Measurements from ENCODE around the gene TMC4. TPM values are rescaled to one million over a fixed set of nuclear protein-coding genes. Genes with fewer than 3 reads are reported as not detected.

TMC4 gene
- total RNA-seq, 1 donor from 2014 or later = 1.0 TPM

- Histone ChIP-seq H3K9me3 (ENCODE audit: control insufficient read depth in 3 of 3, low read length in 3 of 3) (no peaks in the 10 kb centered on the region), H3K4me1 (ENCODE audit: control insufficient read depth in 3 of 3, insufficient read depth in 3 of 3, low read length in 3 of 3) (peaks cover 16 to 24% (median 18%) of the 10 kb centered on the region in 3 donors), H3K4me3 (ENCODE audit: low read length in 3 of 3) (peak overlapping the region; percentile 88 to 95 (median 93)), H3K36me3 (ENCODE audit: control insufficient read depth in 3 of 3, insufficient read depth in 3 of 3, low read length in 3 of 3) (peaks cover 10 to 21% (median 13%) of the 10 kb centered on the region in 3 donors), H3K9ac (ENCODE audit: low read depth in 1 of 3, low read length in 3 of 3) (peak overlapping the region; percentile 93 to 97 (median 97)), H3K27me3 (ENCODE audit: control insufficient read depth in 3 of 3, insufficient read depth in 3 of 3, low read length in 3 of 3) (no peaks in the 10 kb centered on the region), H3K27ac (ENCODE audit: low read depth, low read length) (peak overlapping the region; percentile 100)
Measured at GRCh38 chr19:54191811-54192453, 19.0 kb upstream of the TMC4 start.

- peak within 1 kb of the TSS; percentile 93 to 97 (median 97) for H3K9ac ChIP-seq (ENCODE audit: low read depth in 1 of 3, low read length in 3 of 3)
- H3K27me3 ChIP-seq (ENCODE audit: control insufficient read depth in 3 of 3, insufficient read depth in 3 of 3, low read length in 3 of 3) = no peaks in the 10 kb centered on the region
- H3K4me3 ChIP-seq (ENCODE audit: low read length in 3 of 3) = peak within 1 kb of the TSS; percentile 88 to 95 (median 93)
- peak within 1 kb of the TSS; percentile 100 for H3K27ac ChIP-seq (ENCODE audit: low read depth, low read length)
- peaks cover 16 to 24% (median 18%) of the 10 kb centered on the region in 3 donors for H3K4me1 ChIP-seq (ENCODE audit: control insufficient read depth in 3 of 3, insufficient read depth in 3 of 3, low read length in 3 of 3)
- H3K36me3 ChIP-seq (ENCODE audit: control insufficient read depth in 3 of 3, insufficient read depth in 3 of 3, low read length in 3 of 3) = peaks cover 10 to 22% (median 13%) of the 10 kb centered on the region in 3 donors
- H3K9me3 ChIP-seq (ENCODE audit: control insufficient read depth in 3 of 3, low read length in 3 of 3) = no peaks in the 10 kb centered on the region
Measured at GRCh38 chr19:54191011-54191810, 18.3 kb upstream of the TMC4 start, which contains the start of gene TSEN34. TSEN34 (plus strand) TSS chr19:54191308; CDS start chr19:54191365, 57 bp downstream.

DNA sequence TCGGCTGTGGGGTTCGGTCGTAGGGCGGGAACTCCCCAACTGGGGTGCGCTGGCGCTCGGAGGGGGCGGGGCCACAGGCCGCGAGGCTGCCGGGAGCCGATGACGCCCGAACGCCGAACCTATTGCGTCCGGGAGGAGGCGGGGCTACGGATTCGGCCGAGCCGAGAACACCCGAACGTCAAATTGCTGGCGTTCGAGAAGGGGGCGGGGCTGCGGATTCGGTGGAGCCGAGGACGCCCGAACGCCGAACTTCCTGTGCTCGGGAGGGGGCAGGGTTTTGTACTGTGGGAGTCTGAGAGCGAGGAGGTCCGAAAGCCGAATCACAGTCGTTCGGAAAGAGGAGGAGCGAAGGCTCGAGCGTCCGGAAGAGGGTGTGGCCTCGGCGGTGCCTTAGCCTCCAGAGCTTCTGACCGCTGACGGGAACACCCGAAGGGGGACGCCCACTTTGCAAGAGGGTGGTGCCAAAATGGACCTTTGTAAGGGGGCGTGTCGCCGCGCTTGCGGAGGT, 17.6 kb upstream of the TMC4 start:
- H3K4me3 ChIP-seq (ENCODE audit: low read length in 3 of 3) = peak overlapping the region; percentile 88 to 95 (median 93)
- H3K36me3 ChIP-seq (ENCODE audit: control insufficient read depth in 3 of 3, insufficient read depth in 3 of 3, low read length in 3 of 3) = peaks cover 10 to 22% (median 13%) of the 10 kb centered on the region in 3 donors
- H3K9me3 ChIP-seq (ENCODE audit: control insufficient read depth in 3 of 3, low read length in 3 of 3) = no peaks in the 10 kb centered on the region
- H3K9ac ChIP-seq (ENCODE audit: low read depth in 1 of 3, low read length in 3 of 3) = peak overlapping the region; percentile 93 to 97 (median 97)
- H3K27me3 ChIP-seq (ENCODE audit: control insufficient read depth in 3 of 3, insufficient read depth in 3 of 3, low read length in 3 of 3) = no peaks in the 10 kb centered on the region
- peaks cover 16 to 24% (median 18%) of the 10 kb centered on the region in 3 donors for H3K4me1 ChIP-seq (ENCODE audit: control insufficient read depth in 3 of 3, insufficient read depth in 3 of 3, low read length in 3 of 3)
- peak overlapping the region; percentile 100 for H3K27ac ChIP-seq (ENCODE audit: low read depth, low read length)

DNA sequence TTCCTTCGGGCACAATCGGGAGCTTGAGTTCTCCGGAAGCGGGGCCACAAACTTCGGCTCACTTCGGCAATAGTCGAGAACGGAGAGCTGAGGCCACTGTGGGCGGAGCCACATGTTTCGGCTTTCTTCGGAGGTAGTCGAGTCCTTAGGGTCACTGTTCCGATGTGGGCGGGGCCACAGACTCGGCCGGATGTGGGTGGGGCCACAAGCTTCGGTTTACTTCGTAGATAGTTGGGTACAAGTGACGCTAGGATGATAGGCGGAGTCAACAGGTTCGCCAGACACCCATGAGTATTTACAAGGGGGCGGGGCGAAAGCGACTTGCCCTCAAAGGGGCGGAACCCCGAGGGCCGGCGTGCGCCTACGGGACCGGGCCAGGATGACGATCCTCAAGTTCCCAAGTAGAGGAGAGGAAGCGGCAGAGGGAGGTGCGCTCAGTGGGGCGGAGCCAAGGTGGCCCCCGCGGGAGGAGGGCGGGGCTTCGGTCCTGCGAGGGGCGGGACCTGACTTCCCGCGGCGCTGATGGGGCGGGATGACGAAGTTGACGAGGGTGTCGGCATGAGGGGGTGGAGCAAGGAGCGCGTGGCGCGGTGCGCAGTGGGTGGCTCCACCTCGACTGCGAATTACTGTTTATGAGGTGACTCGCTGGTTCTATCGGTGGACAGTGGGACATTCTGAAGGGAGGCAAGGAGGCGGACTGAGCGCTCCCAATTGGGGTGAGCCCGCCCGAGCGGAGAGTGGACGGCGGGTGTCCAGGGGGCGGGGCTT, 17.0 kb upstream of the TMC4 start:
- Histone ChIP-seq H3K27ac (ENCODE audit: low read depth, low read length) (peak overlapping the region; percentile 100), H3K4me1 (ENCODE audit: control insufficient read depth in 3 of 3, insufficient read depth in 3 of 3, low read length in 3 of 3) (peaks cover 16 to 24% (median 18%) of the 10 kb centered on the region in 3 donors), H3K27me3 (ENCODE audit: control insufficient read depth in 3 of 3, insufficient read depth in 3 of 3, low read length in 3 of 3) (no peaks in the 10 kb centered on the region), H3K36me3 (ENCODE audit: control insufficient read depth in 3 of 3, insufficient read depth in 3 of 3, low read length in 3 of 3) (peaks cover 10 to 18% (median 13%) of the 10 kb centered on the region in 3 donors), H3K4me3 (ENCODE audit: low read length in 3 of 3) (peak overlapping the region; percentile 85 to 95 (median 93)), H3K9ac (ENCODE audit: low read depth in 1 of 3, low read length in 3 of 3) (peak overlapping the region; percentile 93 to 97 (median 97)), H3K9me3 (ENCODE audit: control insufficient read depth in 3 of 3, low read length in 3 of 3) (no peaks in the 10 kb centered on the region)

DNA sequence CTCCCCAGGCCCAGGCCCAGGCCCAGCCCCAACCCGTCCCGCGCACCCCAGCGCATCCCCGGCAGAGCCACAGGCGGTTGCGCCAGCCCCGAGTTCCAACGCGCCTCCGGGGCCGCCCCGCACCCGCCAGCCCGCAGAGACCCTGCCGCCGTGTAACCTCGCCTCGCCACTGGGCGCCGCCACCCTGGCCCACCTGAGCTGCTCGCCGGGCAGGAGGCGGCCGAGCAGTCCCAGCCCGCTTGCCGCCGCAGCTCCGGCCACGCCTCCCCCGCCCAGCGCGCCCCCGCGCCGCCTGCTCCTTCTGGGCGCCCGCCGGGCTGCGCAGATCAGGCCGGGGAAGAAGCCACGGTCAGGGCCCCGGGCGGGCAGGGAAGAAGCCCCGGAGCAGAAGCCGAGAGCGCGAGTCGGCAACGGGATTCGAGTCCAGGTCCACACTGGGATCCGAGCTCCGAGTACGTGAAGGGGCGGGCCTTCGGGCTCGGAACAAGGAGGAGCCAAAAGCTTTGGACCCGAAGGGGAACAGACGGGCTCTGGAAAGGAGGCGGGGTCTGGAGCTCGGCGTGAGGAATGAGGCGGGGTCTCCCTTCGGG, 16.3 kb upstream of the TMC4 start, which contains the start of gene MBOAT7:
Gene MBOAT7 (minus strand): TSS at position 436 of the 590 bp plus-strand sequence. CDS start 1,072 bp downstream, outside the sequence.
- Histone ChIP-seq H3K4me1 (ENCODE audit: control insufficient read depth in 3 of 3, insufficient read depth in 3 of 3, low read length in 3 of 3) (peaks cover 16 to 24% (median 18%) of the 10 kb centered on the region in 3 donors), H3K9ac (ENCODE audit: low read depth in 1 of 3, low read length in 3 of 3) (peak within 1 kb of the TSS; percentile 93 to 97 (median 97)), H3K4me3 (ENCODE audit: low read length in 3 of 3) (peak within 1 kb of the TSS; percentile 85 to 95 (median 93)), H3K27ac (ENCODE audit: low read depth, low read length) (peak within 1 kb of the TSS; percentile 100), H3K36me3 (ENCODE audit: control insufficient read depth in 3 of 3, insufficient read depth in 3 of 3, low read length in 3 of 3) (peaks cover 10 to 18% (median 13%) of the 10 kb centered on the region in 3 donors), H3K9me3 (ENCODE audit: control insufficient read depth in 3 of 3, low read length in 3 of 3) (no peaks in the 10 kb centered on the region), H3K27me3 (ENCODE audit: control insufficient read depth in 3 of 3, insufficient read depth in 3 of 3, low read length in 3 of 3) (no peaks in the 10 kb centered on the region)

DNA sequence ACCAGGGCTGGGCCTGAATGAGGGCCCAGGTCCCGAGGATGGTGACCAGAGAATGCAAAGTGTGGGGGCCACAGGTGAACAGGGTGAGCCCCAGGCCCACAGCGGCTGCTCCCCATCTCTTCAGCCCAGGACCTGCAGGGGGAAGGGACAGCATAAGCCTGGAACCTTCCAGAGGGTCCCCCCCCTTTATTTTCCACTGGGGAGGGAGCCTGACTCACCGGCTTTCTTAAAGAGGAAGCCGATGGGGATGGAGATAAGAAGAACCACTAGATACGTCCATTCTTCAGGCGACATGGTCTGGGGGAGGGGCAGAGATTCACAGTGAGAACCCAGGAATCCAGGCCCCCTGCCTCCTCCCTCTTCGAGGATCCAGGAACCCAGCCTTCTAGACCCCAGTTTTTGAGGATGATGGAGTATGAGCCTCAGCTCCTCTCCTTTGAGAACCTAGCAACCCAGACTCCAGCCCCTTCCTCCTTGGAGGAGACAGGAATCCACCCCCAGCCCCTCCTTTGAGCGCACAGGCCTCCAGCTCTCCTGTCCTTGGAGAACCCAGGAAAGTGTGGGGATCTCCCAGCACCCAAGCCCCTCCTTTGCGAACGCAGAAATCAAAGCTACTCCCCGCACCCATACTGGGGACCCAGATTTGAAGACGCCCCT, 15.4 kb upstream of the TMC4 start:
- H3K4me3 ChIP-seq (ENCODE audit: low read length in 3 of 3) = peak overlapping the region; percentile 60 to 95 (median 93)
- H3K27me3 ChIP-seq (ENCODE audit: control insufficient read depth in 3 of 3, insufficient read depth in 3 of 3, low read length in 3 of 3) = no peaks in the 10 kb centered on the region
- peaks cover 9 to 15% (median 11%) of the 10 kb centered on the region in 3 donors for H3K36me3 ChIP-seq (ENCODE audit: control insufficient read depth in 3 of 3, insufficient read depth in 3 of 3, low read length in 3 of 3)
- H3K27ac ChIP-seq (ENCODE audit: low read depth, low read length) = peak overlapping the region; percentile 100
- H3K9me3 ChIP-seq (ENCODE audit: control insufficient read depth in 3 of 3, low read length in 3 of 3) = no peaks in the 10 kb centered on the region
- H3K4me1 ChIP-seq (ENCODE audit: control insufficient read depth in 3 of 3, insufficient read depth in 3 of 3, low read length in 3 of 3) = peaks cover 16 to 24% (median 18%) of the 10 kb centered on the region in 3 donors
- H3K9ac ChIP-seq (ENCODE audit: low read depth in 1 of 3, low read length in 3 of 3) = peak overlapping the region; percentile 82 to 97 (median 93)

DNA sequence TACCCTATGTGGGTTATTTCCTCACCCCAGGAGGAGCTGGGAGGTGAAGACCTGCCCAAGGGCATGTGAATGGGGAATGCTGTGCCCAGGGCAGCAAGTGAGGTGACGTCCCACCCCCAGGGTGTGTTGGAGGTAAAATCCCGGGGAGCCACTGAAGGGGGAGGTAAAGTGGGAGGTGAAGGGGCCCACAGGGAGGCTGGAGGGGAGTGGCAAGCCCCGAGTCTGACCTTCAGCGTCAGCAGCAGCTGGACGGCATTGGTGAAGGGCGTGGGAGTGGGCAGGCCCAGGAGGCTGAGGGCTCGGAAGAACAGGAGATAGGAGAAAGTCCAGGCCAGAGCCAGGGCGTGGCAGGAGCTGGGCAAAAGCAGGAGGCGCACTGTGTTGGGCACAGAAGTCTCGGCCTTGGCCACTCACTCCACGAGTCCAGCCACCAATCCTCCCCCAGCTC, 14.0 kb upstream of the TMC4 start:
- Histone ChIP-seq H3K4me3 (ENCODE audit: low read length in 3 of 3) (no peak overlapping the region), H3K27ac (ENCODE audit: low read depth, low read length) (no peak overlapping the region), H3K9ac (ENCODE audit: low read depth in 1 of 3, low read length in 3 of 3) (peak overlapping the region in 1 of 3 donors; percentile 19), H3K27me3 (ENCODE audit: control insufficient read depth in 3 of 3, insufficient read depth in 3 of 3, low read length in 3 of 3) (no peaks in the 10 kb centered on the region), H3K9me3 (ENCODE audit: control insufficient read depth in 3 of 3, low read length in 3 of 3) (no peaks in the 10 kb centered on the region), H3K4me1 (ENCODE audit: control insufficient read depth in 3 of 3, insufficient read depth in 3 of 3, low read length in 3 of 3) (peaks cover 13 to 20% (median 15%) of the 10 kb centered on the region in 3 donors), H3K36me3 (ENCODE audit: control insufficient read depth in 3 of 3, insufficient read depth in 3 of 3, low read length in 3 of 3) (peaks cover 0 to 10% (median 4%) of the 10 kb centered on the region in 3 donors)

GRCh38 chr19:54186351-54186750, 13.4 kb upstream of the TMC4 start:
- H3K9ac ChIP-seq (ENCODE audit: low read depth in 1 of 3, low read length in 3 of 3) = no peak overlapping the region
- H3K27me3 ChIP-seq (ENCODE audit: control insufficient read depth in 3 of 3, insufficient read depth in 3 of 3, low read length in 3 of 3) = no peaks in the 10 kb centered on the region
- H3K4me1 ChIP-seq (ENCODE audit: control insufficient read depth in 3 of 3, insufficient read depth in 3 of 3, low read length in 3 of 3) = peaks cover 7 to 14% (median 9%) of the 10 kb centered on the region in 3 donors
- H3K36me3 ChIP-seq (ENCODE audit: control insufficient read depth in 3 of 3, insufficient read depth in 3 of 3, low read length in 3 of 3) = peaks cover 0 to 8% (median 3%) of the 10 kb centered on the region in 3 donors
- H3K9me3 ChIP-seq (ENCODE audit: control insufficient read depth in 3 of 3, low read length in 3 of 3) = no peaks in the 10 kb centered on the region
- H3K27ac ChIP-seq (ENCODE audit: low read depth, low read length) = no peak overlapping the region
- no peak overlapping the region for H3K4me3 ChIP-seq (ENCODE audit: low read length in 3 of 3)

Measured in skeletal muscle tissue (tissue), 4 donors.